OCI-LY7 (cell line): Measurements from ENCODE around the gene IZUMO2.

ENCODE experiments used
- EZH2phosphoT487 ChIP-seq: fragments of 200-600 bp; sonication (generic); IDR thresholded peaks from 2 replicates; pipeline ENCODE4 v1.6.1; 2018; ENCODE audit warnings: low read depth, borderline replicate concordance, mild to moderate bottlenecking, mixed run types, antibody characterized with exemption, low read length, moderate library complexity, mixed read lengths
- TF ChIP-seq, protein P1 (sequence below): fragments of 200-600 bp; sonication (generic); conservative IDR thresholded peaks from 2 replicates; pipeline ENCODE4 v1.5.1; 2014; ENCODE audit warnings: mild to moderate bottlenecking, antibody characterized with exemption, low read length, moderate library complexity, mixed read lengths

DNA sequence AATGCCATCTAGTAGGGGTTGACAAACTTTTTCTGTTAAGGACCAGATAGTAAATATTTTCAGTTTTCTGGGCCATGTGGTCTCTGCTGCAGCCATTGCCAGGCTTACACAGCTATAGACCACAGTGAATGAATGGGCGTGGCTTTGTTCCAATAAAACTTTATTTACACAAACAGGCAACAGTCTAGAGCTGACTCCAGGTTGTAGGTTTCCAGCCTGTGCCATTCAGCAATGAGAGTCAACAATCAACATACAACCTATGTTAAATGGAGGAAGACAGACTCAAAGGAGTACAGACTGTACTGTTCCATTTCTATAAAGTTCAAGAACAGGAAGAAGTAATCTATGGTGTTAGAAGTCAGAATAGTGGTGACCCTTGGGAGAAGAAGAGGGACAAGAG, 15.2 kb upstream of the IZUMO2 start:
- TF ChIP-seq, protein P1, sequence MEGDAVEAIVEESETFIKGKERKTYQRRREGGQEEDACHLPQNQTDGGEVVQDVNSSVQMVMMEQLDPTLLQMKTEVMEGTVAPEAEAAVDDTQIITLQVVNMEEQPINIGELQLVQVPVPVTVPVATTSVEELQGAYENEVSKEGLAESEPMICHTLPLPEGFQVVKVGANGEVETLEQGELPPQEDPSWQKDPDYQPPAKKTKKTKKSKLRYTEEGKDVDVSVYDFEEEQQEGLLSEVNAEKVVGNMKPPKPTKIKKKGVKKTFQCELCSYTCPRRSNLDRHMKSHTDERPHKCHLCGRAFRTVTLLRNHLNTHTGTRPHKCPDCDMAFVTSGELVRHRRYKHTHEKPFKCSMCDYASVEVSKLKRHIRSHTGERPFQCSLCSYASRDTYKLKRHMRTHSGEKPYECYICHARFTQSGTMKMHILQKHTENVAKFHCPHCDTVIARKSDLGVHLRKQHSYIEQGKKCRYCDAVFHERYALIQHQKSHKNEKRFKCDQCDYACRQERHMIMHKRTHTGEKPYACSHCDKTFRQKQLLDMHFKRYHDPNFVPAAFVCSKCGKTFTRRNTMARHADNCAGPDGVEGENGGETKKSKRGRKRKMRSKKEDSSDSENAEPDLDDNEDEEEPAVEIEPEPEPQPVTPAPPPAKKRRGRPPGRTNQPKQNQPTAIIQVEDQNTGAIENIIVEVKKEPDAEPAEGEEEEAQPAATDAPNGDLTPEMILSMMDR = no peak
- no peak for TF ChIP-seq EZH2phosphoT487
